ENCODE data around the gene ATRX. TPM values are rescaled to one million over a fixed set of nuclear protein-coding genes. Genes with fewer than 3 reads are reported as not detected.
"Not testable (repeated sequence)": the region's sequence is repeated elsewhere in the genome, so short reads cannot be mapped to it uniquely, and the experiment has no call there.

Gene ATRX
- total and polyA plus RNA-seq, 3 experiments from 2014 or later = 56.6 to 80.8 (median 61.1) TPM

DNA sequence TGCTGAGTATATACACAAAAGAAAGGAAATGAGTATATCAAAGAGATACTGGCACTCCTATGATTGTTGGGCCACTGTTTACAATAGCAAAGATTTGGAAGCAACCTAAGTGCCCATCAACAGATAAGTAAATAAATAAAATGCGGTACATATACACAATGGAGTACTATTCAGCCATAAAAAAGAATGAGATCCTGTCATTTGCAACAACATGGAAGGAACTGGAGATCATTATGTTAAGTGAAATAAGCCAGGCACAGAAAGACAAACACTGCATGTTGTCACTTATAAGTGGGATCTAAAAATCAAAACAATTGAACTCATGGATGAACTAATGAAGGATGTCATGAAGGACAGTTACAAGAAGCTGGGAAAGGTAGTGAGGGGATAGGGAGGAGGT, 100.3 kb downstream of the ATRX start:
- H3K27ac ChIP-seq (ENCODE audit: low read depth, low read length); H3K4me3 ChIP-seq (ENCODE audit: low read length); POLR2A ChIA-PET; H3K27ac Mint-ChIP-seq; H3K27me3 ChIP-seq (ENCODE audit: insufficient read depth, low read length, poor library complexity, severe bottlenecking); DNase-seq; H3K4me1 ChIP-seq (ENCODE audit: insufficient read depth, low read length); H3K27me3 Mint-ChIP-seq; CTCF ChIA-PET; H3K9me3 Mint-ChIP-seq; H3K4me3 Mint-ChIP-seq; H3K9me3 ChIP-seq (ENCODE audit: low read length): not testable (repeated sequence)
- Mint-ChIP-seq H3K36me3 (peaks cover 10 to 66% (median 17%) of the 10 kb centered on the region in 3 donors), H3K4me1 (peaks cover 5 to 19% (median 12%) of the 10 kb centered on the region in 3 donors)
- H3K36me3 ChIP-seq (ENCODE audit: insufficient read depth, low read length) = peaks cover 13% of the 10 kb centered on the region

- CTCF ChIA-PET = no interaction called here
Measured at GRCh38 chrX:77679144-77679543, 106.9 kb downstream of the ATRX start.

GRCh38 chrX:77675986-77676385, 110.0 kb downstream of the ATRX start:
- Mint-ChIP-seq H3K4me3 (no peak overlapping the region), H3K4me1 (peaks cover 0 to 3% (median 0%) of the 10 kb centered on the region in 3 donors), H3K27me3 (no peaks in the 10 kb centered on the region), H3K9me3 (no peaks in the 10 kb centered on the region), H3K27ac (peak overlapping the region in 1 of 8 donors; percentile 75), H3K36me3 (peaks cover 0 to 25% (median 0%) of the 10 kb centered on the region in 3 donors)
- Histone ChIP-seq H3K36me3 (ENCODE audit: insufficient read depth, low read length) (no peaks in the 10 kb centered on the region), H3K27ac (ENCODE audit: low read depth, low read length) (no peak overlapping the region), H3K4me3 (ENCODE audit: low read length) (no peak overlapping the region), H3K27me3 (ENCODE audit: insufficient read depth, low read length, poor library complexity, severe bottlenecking) (no peaks in the 10 kb centered on the region), H3K4me1 (ENCODE audit: insufficient read depth, low read length) (no peaks in the 10 kb centered on the region), H3K9me3 (ENCODE audit: low read length) (no peaks in the 10 kb centered on the region)
- no peak for DNase-seq
- ChIA-PET POLR2A (no interaction called here), CTCF (no interaction called here)

More at GRCh38 chrX:77679144-77679543, 106.9 kb downstream of the ATRX start:
- no peaks in the 10 kb centered on the region for H3K27me3 ChIP-seq (ENCODE audit: insufficient read depth, low read length, poor library complexity, severe bottlenecking)
- no peak overlapping the region for H3K4me3 ChIP-seq (ENCODE audit: low read length)
- H3K9me3 ChIP-seq (ENCODE audit: low read length) = no peaks in the 10 kb centered on the region
- DNase-seq = no peak
- no peaks in the 10 kb centered on the region for H3K4me1 ChIP-seq (ENCODE audit: insufficient read depth, low read length)
- no peak overlapping the region for H3K27ac ChIP-seq (ENCODE audit: low read depth, low read length)
- Mint-ChIP-seq H3K36me3 (peaks cover 6 to 46% (median 11%) of the 10 kb centered on the region in 3 donors), H3K27ac (no peak overlapping the region), H3K4me1 (peaks cover 5 to 15% (median 12%) of the 10 kb centered on the region in 3 donors), H3K4me3 (no peak overlapping the region), H3K9me3 (no peaks in the 10 kb centered on the region), H3K27me3 (no peaks in the 10 kb centered on the region)
- POLR2A ChIA-PET = no interaction called here
- peaks cover 5% of the 10 kb centered on the region for H3K36me3 ChIP-seq (ENCODE audit: insufficient read depth, low read length)

- Mint-ChIP-seq H3K4me3 (no peak overlapping the region), H3K27me3 (no peaks in the 10 kb centered on the region), H3K4me1 (peaks cover 3 to 6% (median 3%) of the 10 kb centered on the region in 3 donors), H3K9me3 (no peaks in the 10 kb centered on the region), H3K27ac (peak overlapping the region in 1 of 8 donors; percentile 20), H3K36me3 (peaks cover 0 to 26% (median 3%) of the 10 kb centered on the region in 3 donors)
- Histone ChIP-seq H3K4me1 (ENCODE audit: insufficient read depth, low read length) (no peaks in the 10 kb centered on the region), H3K36me3 (ENCODE audit: insufficient read depth, low read length) (no peaks in the 10 kb centered on the region), H3K4me3 (ENCODE audit: low read length) (no peak overlapping the region), H3K9me3 (ENCODE audit: low read length) (no peaks in the 10 kb centered on the region), H3K27me3 (ENCODE audit: insufficient read depth, low read length, poor library complexity, severe bottlenecking) (no peaks in the 10 kb centered on the region), H3K27ac (ENCODE audit: low read depth, low read length) (no peak overlapping the region)
- POLR2A ChIA-PET = no interaction called here
- no peak for DNase-seq
- CTCF ChIA-PET = no interaction called here
Measured at GRCh38 chrX:77668391-77669237, 117.4 kb downstream of the ATRX start.

GRCh38 chrX:77658886-77659285, 127.1 kb downstream of the ATRX start:
- no peak for DNase-seq
- ChIA-PET POLR2A (interaction anchor here (0.6 kb wide), 1 partner anchor 212 kb away, joined by 3 read pairs; no protein-coding TSS in a partner anchor), CTCF (no interaction called here)
- no peaks in the 10 kb centered on the region for H3K27me3 ChIP-seq (ENCODE audit: insufficient read depth, low read length, poor library complexity, severe bottlenecking)
- Mint-ChIP-seq H3K27me3 (no peaks in the 10 kb centered on the region), H3K9me3 (no peaks in the 10 kb centered on the region), H3K27ac (no peak overlapping the region), H3K4me3 (no peak overlapping the region), H3K36me3 (peaks cover 0 to 50% (median 2%) of the 10 kb centered on the region in 3 donors), H3K4me1 (peaks cover 0 to 15% (median 4%) of the 10 kb centered on the region in 3 donors)
- H3K36me3 ChIP-seq (ENCODE audit: insufficient read depth, low read length) = no peaks in the 10 kb centered on the region
- no peak overlapping the region for H3K27ac ChIP-seq (ENCODE audit: low read depth, low read length)
- H3K4me1 ChIP-seq (ENCODE audit: insufficient read depth, low read length) = no peaks in the 10 kb centered on the region
- no peaks in the 10 kb centered on the region for H3K9me3 ChIP-seq (ENCODE audit: low read length)
- H3K4me3 ChIP-seq (ENCODE audit: low read length) = no peak overlapping the region

DNA sequence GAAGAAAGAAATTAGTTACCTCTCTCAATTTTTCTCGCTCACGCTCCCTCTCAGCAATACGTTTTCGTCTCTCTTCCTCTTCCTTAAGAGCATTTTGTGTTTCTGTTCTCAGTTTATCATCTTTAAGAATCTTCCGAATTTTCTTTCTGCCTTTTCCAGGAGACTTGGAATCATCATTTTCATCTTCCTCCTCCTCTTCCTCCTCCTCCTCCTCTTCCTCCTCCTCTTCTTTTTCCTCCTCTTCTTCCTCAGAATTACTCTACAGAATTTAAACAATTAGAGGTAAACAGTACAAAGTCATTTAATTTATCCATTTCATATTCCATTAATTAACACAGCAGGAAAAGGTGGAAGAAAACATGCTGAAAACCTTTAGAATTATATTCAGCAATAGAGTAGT, 133.9 kb downstream of the ATRX start:
- H3K9me3 ChIP-seq (ENCODE audit: low read length) = no peaks in the 10 kb centered on the region
- no peaks in the 10 kb centered on the region for H3K27me3 Mint-ChIP-seq
- H3K36me3 ChIP-seq (ENCODE audit: insufficient read depth, low read length) = no peaks in the 10 kb centered on the region
- no peak overlapping the region for H3K4me3 ChIP-seq (ENCODE audit: low read length)
- DNase-seq = no peak
- H3K27ac ChIP-seq (ENCODE audit: low read depth, low read length) = no peak overlapping the region
- H3K4me1 ChIP-seq (ENCODE audit: insufficient read depth, low read length) = no peaks in the 10 kb centered on the region
- H3K4me3 Mint-ChIP-seq = no peak overlapping the region
- H3K27me3 ChIP-seq (ENCODE audit: insufficient read depth, low read length, poor library complexity, severe bottlenecking) = no peaks in the 10 kb centered on the region
- no peaks in the 10 kb centered on the region for H3K9me3 Mint-ChIP-seq
- H3K27ac Mint-ChIP-seq = peak overlapping the region in 1 of 8 donors; percentile 61
- CTCF ChIA-PET = no interaction called here
- POLR2A ChIA-PET = no interaction called here
- peaks cover 0 to 64% (median 4%) of the 10 kb centered on the region in 3 donors for H3K36me3 Mint-ChIP-seq
- H3K4me1 Mint-ChIP-seq = peaks cover 7 to 14% (median 10%) of the 10 kb centered on the region in 3 donors

DNA sequence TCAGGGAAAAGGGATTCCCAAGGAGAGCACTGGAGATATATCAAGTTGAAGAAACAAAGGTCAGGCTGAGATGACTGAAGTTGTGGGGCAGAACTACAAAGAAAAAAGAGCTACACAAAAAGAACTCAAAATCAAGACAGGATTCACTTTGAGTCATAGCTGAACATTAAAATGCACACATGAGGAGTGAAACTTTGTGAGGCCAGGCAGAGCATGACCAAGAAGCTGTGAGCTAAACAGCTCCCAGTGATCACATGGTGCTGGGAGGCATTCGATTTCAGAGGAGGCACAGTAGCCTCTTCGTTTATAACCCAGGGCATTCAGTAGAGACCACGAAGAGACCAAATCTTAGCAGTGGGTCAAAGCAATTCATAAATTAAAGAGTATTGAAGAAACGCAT, 145.3 kb downstream of the ATRX start:
- POLR2A ChIA-PET = no interaction called here
- DNase-seq = no peak

GRCh38 chrX:77639820-77640219, 146.2 kb downstream of the ATRX start:
- Mint-ChIP-seq H3K36me3 (peaks cover 5 to 67% (median 13%) of the 10 kb centered on the region in 3 donors), H3K27ac (peak overlapping the region in 1 of 8 donors; percentile 7)
- POLR2A ChIA-PET = no interaction called here

More for the DNA sequence above, 145.3 kb downstream of the ATRX start:
- CTCF ChIA-PET = no interaction called here
- H3K9me3 ChIP-seq (ENCODE audit: low read length) = no peaks in the 10 kb centered on the region
- peak overlapping the region in 1 of 8 donors; percentile 70 for H3K27ac Mint-ChIP-seq
- peaks cover 21% of the 10 kb centered on the region for H3K36me3 ChIP-seq (ENCODE audit: insufficient read depth, low read length)
- peaks cover 8 to 70% (median 15%) of the 10 kb centered on the region in 3 donors for H3K36me3 Mint-ChIP-seq
- no peak overlapping the region for H3K4me3 Mint-ChIP-seq
- H3K4me3 ChIP-seq (ENCODE audit: low read length) = no peak overlapping the region
- no peaks in the 10 kb centered on the region for H3K4me1 ChIP-seq (ENCODE audit: insufficient read depth, low read length)
- peaks cover 0 to 2% (median 0%) of the 10 kb centered on the region in 5 donors for H3K9me3 Mint-ChIP-seq
- no peaks in the 10 kb centered on the region for H3K27me3 Mint-ChIP-seq
- peaks cover 0 to 13% (median 6%) of the 10 kb centered on the region in 3 donors for H3K4me1 Mint-ChIP-seq
- H3K27me3 ChIP-seq (ENCODE audit: insufficient read depth, low read length, poor library complexity, severe bottlenecking) = no peaks in the 10 kb centered on the region
- no peak overlapping the region for H3K27ac ChIP-seq (ENCODE audit: low read depth, low read length)

More at GRCh38 chrX:77639820-77640219, 146.2 kb downstream of the ATRX start:
- Mint-ChIP-seq H3K9me3 (peaks cover 0 to 2% (median 0%) of the 10 kb centered on the region in 5 donors), H3K27me3 (no peaks in the 10 kb centered on the region), H3K4me3 (peak overlapping the region in 1 of 7 donors; percentile 49), H3K4me1 (peaks cover 0 to 13% (median 4%) of the 10 kb centered on the region in 3 donors)
- H3K4me3 ChIP-seq (ENCODE audit: low read length) = no peak overlapping the region
- no peak for DNase-seq
- CTCF ChIA-PET = no interaction called here
- H3K27me3 ChIP-seq (ENCODE audit: insufficient read depth, low read length, poor library complexity, severe bottlenecking) = no peaks in the 10 kb centered on the region
- H3K36me3 ChIP-seq (ENCODE audit: insufficient read depth, low read length) = peaks cover 16% of the 10 kb centered on the region
- H3K4me1 ChIP-seq (ENCODE audit: insufficient read depth, low read length) = no peaks in the 10 kb centered on the region
- no peak overlapping the region for H3K27ac ChIP-seq (ENCODE audit: low read depth, low read length)
- no peaks in the 10 kb centered on the region for H3K9me3 ChIP-seq (ENCODE audit: low read length)
